Posterior vena cava (tissue), 2 donors: ENCODE data around the gene MBD2. TPM values are rescaled to one million over a fixed set of nuclear protein-coding genes. Genes with fewer than 3 reads are reported as not detected.
"Not testable (repeated sequence)": the region's sequence is repeated elsewhere in the genome, so short reads cannot be mapped to it uniquely, and the experiment has no call there.

Experiments
- DNase-seq: peaks from one replicate; pipeline ENCODE4 v3.0.0-alpha.2; 2020; ENCODE audit warnings: low spot score
- intact Hi-C, 2 donors: fragments of 100-400 bp; cut with DNase I; formaldehyde crosslinking; loops; one replicate each; pipeline versions ENCODE4 v1.14.1 to v1.14.2; 2022 to 2023
- total RNA-seq, 2 donors: library from RNA; stranded (reverse); fragmentation: NEBNext Ultra II Directional; extraction: Animal tissue kit (Norgen Biotek cat#: 25700); gene quantifications; one replicate each; pipeline ENCODE4 v1.2.1, GENCODE V29; 2021
- donor health status: DM: yes; HTN: yes; CAD: no.
- donor health status: DM: yes; HTN: yes; CAD: no.

MBD2 gene
- total RNA-seq, 2 donors from 2014 or later: 70.8 to 84.0 TPM

- DNase-seq, intact Hi-C loops: not testable (repeated sequence)
Measured at GRCh38 chr18:54205448-54205847, 19.0 kb downstream of the MBD2 start.

- intact Hi-C loops: no loop called here
- DNase-seq: no peak
Measured at GRCh38 chr18:54204883-54205282, 19.6 kb downstream of the MBD2 start.

GRCh38 chr18:54203914-54204313 is 20.6 kb downstream of the MBD2 start:
- DNase-seq: no peak
- intact Hi-C loops: no loop called here

GRCh38 chr18:54202851-54203250 is 21.6 kb downstream of the MBD2 start:
- intact Hi-C loops: no loop called here
- DNase-seq: no peak

- DNase-seq: no peak
- intact Hi-C loops: no loop called here
Measured at GRCh38 chr18:54197747-54198411, 26.6 kb downstream of the MBD2 start.

- intact Hi-C loops: no loop called here
- no peak for DNase-seq
Measured at GRCh38 chr18:54193786-54194185, 30.7 kb downstream of the MBD2 start.

GRCh38 chr18:54192900-54193299 is 31.6 kb downstream of the MBD2 start:
- no peak for DNase-seq
- intact Hi-C loops: no loop called here

GRCh38 chr18:54192415-54192814 is 32.1 kb downstream of the MBD2 start:
- intact Hi-C loops: no loop called here
- no peak for DNase-seq

- no peak for DNase-seq
- intact Hi-C loops: no loop called here
Measured at GRCh38 chr18:54191352-54191751, 33.1 kb downstream of the MBD2 start.

- intact Hi-C loops: no loop called here
- DNase-seq: no peak
Measured at GRCh38 chr18:54187372-54187771, 37.1 kb downstream of the MBD2 start.

- no peak for DNase-seq
- intact Hi-C loops: no loop called here
Measured at GRCh38 chr18:54184836-54185235, 39.6 kb downstream of the MBD2 start.

- no peak for DNase-seq
- intact Hi-C loops: no loop called here
Measured at GRCh38 chr18:54183390-54183789, 41.1 kb downstream of the MBD2 start.

- intact Hi-C loops: no loop called here
- DNase-seq: no peak
Measured at GRCh38 chr18:54181856-54182602, 42.4 kb downstream of the MBD2 start.

- DNase-seq: no peak
- intact Hi-C loops: no loop called here
Measured at GRCh38 chr18:54173980-54174630, 50.4 kb downstream of the MBD2 start.

- no peak for DNase-seq
- intact Hi-C loops: no loop called here
Measured at GRCh38 chr18:54173250-54173649, 51.2 kb downstream of the MBD2 start.

GRCh38 chr18:54169431-54170403 is 54.8 kb downstream of the MBD2 start:
- intact Hi-C loops: no loop called here
- no peak for DNase-seq

GRCh38 chr18:54165450-54165849 is 59.0 kb downstream of the MBD2 start:
- intact Hi-C loops: no loop called here
- DNase-seq: no peak

- intact Hi-C loops: no loop called here
Measured at GRCh38 chr18:54163453-54163852, 61.0 kb downstream of the MBD2 start.

GRCh38 chr18:54162431-54162830 is 62.0 kb downstream of the MBD2 start:
- intact Hi-C loops: no loop called here
- no peak for DNase-seq

More at GRCh38 chr18:54163453-54163852, 61.0 kb downstream of the MBD2 start:
- DNase-seq: no peak
